ENCODE data around the gene ATP5F1B.

GRCh38 chr12:56622535-56622934, 23.2 kb downstream of the ATP5F1B start:
- TF ChIP-seq EZH2phosphoT487 (IDR thresholded peaks at IDR 0.05; ENCODE audit: low read length), result no peak
- TF ChIP-seq EZH2 (optimal IDR thresholded peaks at IDR 0.05; ENCODE audit: low read depth, low read length), result no peak

Measured in MM.1S (cell line).